B cell (primary cell): Measurements from ENCODE around the gene ZEB2.

Experiments used
- CTCF ChIP-seq: fragments of 200-600 bp; IDR thresholded peaks from one replicate; pipeline ENCODE4 v1.8.0; 2022; ENCODE audit warnings: antibody characterized with exemption, mild to moderate bottlenecking
- EZH2 ChIP-seq: IDR thresholded peaks from 2 replicates; pipeline ENCODE4 v1.6.1; 2012; ENCODE audit warnings: borderline replicate concordance, low read depth, mild to moderate bottlenecking, moderate library complexity, low read length; ENCODE audit not compliant: insufficient read depth, poor library complexity, severe bottlenecking

GRCh38 chr2:144526831-144527230 lies 6.9 kb upstream of the ZEB2 start:
- TF ChIP-seq CTCF (no peak), EZH2 (no peak)
